Endodermal cell (in vitro differentiated cells): Measurements from ENCODE around the gene SLC16A2. TPM values are rescaled to one million over a fixed set of nuclear protein-coding genes. Genes with fewer than 3 reads are reported as not detected.

ENCODE experiments used
- DNase-seq: peaks from one replicate; pipeline ENCODE4 v3.0.0-alpha.2; 2017
- H3K27ac ChIP-seq: 2 replicates; pipeline ENCODE4 v1.5.1; 2013; ENCODE audit warnings: mild to moderate bottlenecking, low read depth, low read length, moderate library complexity
- H3K27me3 ChIP-seq: 2 replicates; pipeline ENCODE4 v1.6.1; 2013; ENCODE audit warnings: mild to moderate bottlenecking, low read length, moderate library complexity; ENCODE audit not compliant: insufficient read depth, control insufficient read depth, poor library complexity, severe bottlenecking
- H3K36me3 ChIP-seq: 2 replicates; pipeline ENCODE4 v1.7.0; 2013; ENCODE audit warnings: mild to moderate bottlenecking, low read length, moderate library complexity; ENCODE audit not compliant: control insufficient read depth, insufficient read depth
- H3K4me1 ChIP-seq: one replicate; pipeline ENCODE4 v1.7.0; 2013; ENCODE audit warnings: low read length; ENCODE audit not compliant: control insufficient read depth, insufficient read depth
- H3K4me3 ChIP-seq: 2 replicates; pipeline ENCODE4 v1.5.1; 2013; ENCODE audit warnings: mild to moderate bottlenecking, low read length, moderate library complexity
- H3K9ac ChIP-seq: 2 replicates; pipeline ENCODE4 v1.6.1; 2013; ENCODE audit warnings: mild to moderate bottlenecking, low read length, moderate library complexity; ENCODE audit not compliant: poor library complexity, severe bottlenecking; ENCODE audit errors: extremely low read depth
- H3K9me3 ChIP-seq: 2 replicates; pipeline ENCODE4 v1.6.1; 2013; ENCODE audit warnings: mild to moderate bottlenecking, low read length, moderate library complexity; ENCODE audit not compliant: control insufficient read depth
- H3K27ac Mint-ChIP-seq: 2 replicates; pipeline ENCODE4 v1.8.0; 2020; ENCODE audit warnings: mixed read lengths
- H3K27me3 Mint-ChIP-seq: 2 replicates; pipeline ENCODE4 v1.8.0; 2021; ENCODE audit warnings: mild to moderate bottlenecking, mixed read lengths; ENCODE audit not compliant: insufficient read depth
- H3K36me3 Mint-ChIP-seq: 2 replicates; pipeline ENCODE4 v1.8.0; 2020; ENCODE audit warnings: low read depth, mixed read lengths
- H3K4me1 Mint-ChIP-seq: 2 replicates; pipeline ENCODE4 v1.8.0; 2020; ENCODE audit warnings: mixed read lengths
- H3K4me3 Mint-ChIP-seq: 2 replicates; pipeline ENCODE4 v1.8.0; 2020; ENCODE audit warnings: mild to moderate bottlenecking, moderate library complexity, mixed read lengths
- H3K9me3 Mint-ChIP-seq: 2 replicates; pipeline ENCODE4 v1.8.0; 2020; ENCODE audit warnings: mild to moderate bottlenecking, mixed read lengths
- CTCF ChIP-seq: fragments of 200-600 bp; sonication (generic); conservative IDR thresholded peaks from 2 replicates; pipeline ENCODE4 v1.5.0; 2021; ENCODE audit warnings: antibody characterized with exemption, mild to moderate bottlenecking
- WGBS, 2 experiments: methylation state at CpG; one replicate each; pipeline versions ENCODE4 v1.1.5 to v1.1.7; 2013; ENCODE audit warnings: missing lambda C conversion rate in 2 of 2, mixed read lengths in 1 of 2; ENCODE audit not compliant: insufficient coverage in 1 of 2, insufficient read length in 1 of 2; 5-methylcytosine and 5-hydroxymethylcytosine counted together
- total RNA-seq, 2 donors: library from RNA; stranded (reverse); fragmentation: NEBNext Ultra II Directional in 1 of 2; extraction: Animal tissue kit (Norgen Biotek cat#: 25700) in 1 of 2; gene quantifications; 2 replicates in 1 of 2; 3 replicates in 1 of 2; pipeline ENCODE4 v1.2.1, GENCODE V29; 2021

The SLC16A2 gene
- total RNA-seq, 2 donors from 2014 or later: 9.1 to 11.6 TPM

GRCh38 chrX:74461384-74461783, 40.1 kb downstream of the SLC16A2 start:
- no peaks in the 10 kb centered on the region for H3K27me3 ChIP-seq
- H3K4me1 Mint-ChIP-seq: peaks cover 4% of the 10 kb centered on the region
- no peak overlapping the region for H3K4me3 ChIP-seq
- no peaks in the 10 kb centered on the region for H3K4me1 ChIP-seq
- no peak for TF ChIP-seq CTCF
- peaks cover 2% of the 10 kb centered on the region for H3K27me3 Mint-ChIP-seq
- no peak overlapping the region for H3K27ac Mint-ChIP-seq
- no peaks in the 10 kb centered on the region for H3K36me3 Mint-ChIP-seq
- WGBS, 2 experiments: 95% methylated on average over 3 of the region's 4 CpGs; no CpG with 5 or more reads in 1 of the 2 experiments
- no peaks in the 10 kb centered on the region for H3K9me3 ChIP-seq
- H3K4me3 Mint-ChIP-seq: no peak overlapping the region
- no peak overlapping the region for H3K27ac ChIP-seq
- peaks cover 34% of the 10 kb centered on the region for H3K9me3 Mint-ChIP-seq
- H3K9ac ChIP-seq: no peak overlapping the region
- H3K36me3 ChIP-seq: no peaks in the 10 kb centered on the region
- no peak for DNase-seq

- DNase-seq: no peak
- H3K9ac ChIP-seq: no peak overlapping the region
- Mint-ChIP-seq H3K4me1 (no peaks in the 10 kb centered on the region), H3K36me3 (no peaks in the 10 kb centered on the region), H3K27me3 (peaks cover 2% of the 10 kb centered on the region), H3K4me3 (no peak overlapping the region), H3K9me3 (peaks cover 34% of the 10 kb centered on the region), H3K27ac (no peak overlapping the region)
- WGBS, 2 experiments: 100% methylated on average over 1 of the region's 1 CpG; no CpG with 5 or more reads in 1 of the 2 experiments
- no peak for TF ChIP-seq CTCF
- H3K36me3 ChIP-seq: no peaks in the 10 kb centered on the region
- H3K27ac ChIP-seq: no peak overlapping the region
- H3K4me1 ChIP-seq: no peaks in the 10 kb centered on the region
- H3K27me3 ChIP-seq: no peaks in the 10 kb centered on the region
- H3K9me3 ChIP-seq: no peaks in the 10 kb centered on the region
- H3K4me3 ChIP-seq: no peak overlapping the region
Measured at GRCh38 chrX:74464722-74465121, 43.4 kb downstream of the SLC16A2 start.

GRCh38 chrX:74465424-74465823, 44.1 kb downstream of the SLC16A2 start:
- no peaks in the 10 kb centered on the region for H3K36me3 ChIP-seq
- Mint-ChIP-seq H3K4me1 (no peaks in the 10 kb centered on the region), H3K36me3 (no peaks in the 10 kb centered on the region), H3K9me3 (peaks cover 33% of the 10 kb centered on the region), H3K27ac (no peak overlapping the region), H3K4me3 (no peak overlapping the region), H3K27me3 (peaks cover 2% of the 10 kb centered on the region)
- no peak overlapping the region for H3K27ac ChIP-seq
- 100% methylated on average over 1 of the region's 1 CpG; no CpG with 5 or more reads in 1 of the 2 experiments for WGBS, 2 experiments
- no peak overlapping the region for H3K9ac ChIP-seq
- H3K27me3 ChIP-seq: no peaks in the 10 kb centered on the region
- no peak overlapping the region for H3K4me3 ChIP-seq
- TF ChIP-seq CTCF: no peak
- H3K9me3 ChIP-seq: no peaks in the 10 kb centered on the region
- H3K4me1 ChIP-seq: no peaks in the 10 kb centered on the region
- DNase-seq: no peak
